H7 (cell line): ENCODE results near the gene CUX1. TPM values are rescaled to one million over a fixed set of nuclear protein-coding genes. Genes with fewer than 3 reads are reported as not detected.
A peak's percentile ranks its signal among the peaks of the same experiment; 100 is the strongest.

Source experiments
- DNase-seq: peaks from one replicate; pipeline ENCODE4 v3.0.0; 2012
- H3K27me3 ChIP-seq: 2 replicates; pipeline ENCODE4 v1.6.0; 2011; ENCODE audit warnings: mild to moderate bottlenecking, low read length; ENCODE audit not compliant: control insufficient read depth, insufficient read depth
- H3K36me3 ChIP-seq: replicated peaks from 2 replicates; pipeline ENCODE4 v1.5.1; 2011; ENCODE audit warnings: low read length; ENCODE audit not compliant: control insufficient read depth, insufficient read depth
- H3K4me3 ChIP-seq: 2 replicates; pipeline ENCODE4 v1.5.1; 2011; ENCODE audit warnings: low read depth, mild to moderate bottlenecking, control low read depth, low read length, moderate library complexity; ENCODE audit not compliant: insufficient read depth
- total RNA-seq: library from RNA; depleted of rRNA; stranded (reverse); fragments of >200 nt; shearing (Covaris generic); gene quantifications from 2 replicates; pipeline ENCODE4 v1.2.3, GENCODE V29; 2014

Gene CUX1
- total RNA-seq, 1 experiment from 2014 or later: 28.2 TPM

DNA sequence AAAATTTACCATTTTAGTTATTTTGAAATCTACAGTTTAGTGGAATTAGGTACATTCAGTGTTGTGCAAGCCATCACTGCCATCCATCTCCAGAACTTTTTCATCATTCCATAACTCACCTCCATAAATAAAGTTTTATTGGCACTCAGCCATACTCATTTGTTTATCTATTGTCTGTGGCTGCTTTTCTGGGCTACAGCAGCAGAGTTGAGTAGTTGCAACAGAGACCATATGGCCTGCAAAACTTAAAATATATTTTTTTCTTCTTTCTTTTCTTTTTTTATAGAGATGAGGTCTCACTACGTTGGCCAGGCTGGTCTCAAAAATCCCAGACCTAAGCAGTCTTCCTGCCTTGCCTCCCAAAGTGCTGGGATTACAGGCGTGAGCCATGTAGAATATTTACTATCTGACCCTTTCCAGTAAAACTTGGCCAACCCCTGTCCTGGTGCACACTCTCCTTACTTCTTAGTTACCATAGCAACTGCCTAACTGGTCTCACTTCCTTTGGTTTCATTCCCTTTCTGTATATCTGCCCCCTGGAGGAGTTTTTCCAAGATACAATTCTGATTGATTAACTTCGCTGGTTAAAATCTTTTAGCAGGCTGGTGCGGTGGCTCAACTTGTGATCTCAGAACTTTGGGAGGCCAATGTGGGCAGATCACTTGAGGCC, 133.2 kb downstream of the CUX1 start:
- Histone ChIP-seq H3K36me3 (no peaks in the 10 kb centered on the region), H3K27me3 (no peaks in the 10 kb centered on the region), H3K4me3 (no peak overlapping the region)
- peak; percentile 76 for DNase-seq

DNA sequence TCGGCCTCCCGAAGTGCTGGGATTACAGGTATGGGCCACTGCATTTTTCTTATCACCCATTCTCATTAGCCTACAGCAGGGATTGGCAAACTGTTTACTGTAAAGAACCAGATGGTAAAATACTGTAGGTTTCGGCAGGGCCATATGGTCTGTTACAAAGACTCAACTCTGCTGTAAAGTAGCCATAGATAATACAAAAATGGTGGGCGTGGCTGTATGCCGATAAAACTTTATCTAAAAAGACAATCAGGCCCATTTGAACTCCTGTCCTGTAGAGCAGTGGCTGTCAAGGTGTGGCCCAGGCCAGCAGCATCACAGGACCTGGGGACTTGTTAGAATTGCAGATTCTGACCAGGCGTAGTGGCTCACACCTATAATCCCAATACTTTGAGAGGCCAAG, 134.3 kb downstream of the CUX1 start:
- no peak for DNase-seq
- H3K4me3 ChIP-seq: no peak overlapping the region

DNA sequence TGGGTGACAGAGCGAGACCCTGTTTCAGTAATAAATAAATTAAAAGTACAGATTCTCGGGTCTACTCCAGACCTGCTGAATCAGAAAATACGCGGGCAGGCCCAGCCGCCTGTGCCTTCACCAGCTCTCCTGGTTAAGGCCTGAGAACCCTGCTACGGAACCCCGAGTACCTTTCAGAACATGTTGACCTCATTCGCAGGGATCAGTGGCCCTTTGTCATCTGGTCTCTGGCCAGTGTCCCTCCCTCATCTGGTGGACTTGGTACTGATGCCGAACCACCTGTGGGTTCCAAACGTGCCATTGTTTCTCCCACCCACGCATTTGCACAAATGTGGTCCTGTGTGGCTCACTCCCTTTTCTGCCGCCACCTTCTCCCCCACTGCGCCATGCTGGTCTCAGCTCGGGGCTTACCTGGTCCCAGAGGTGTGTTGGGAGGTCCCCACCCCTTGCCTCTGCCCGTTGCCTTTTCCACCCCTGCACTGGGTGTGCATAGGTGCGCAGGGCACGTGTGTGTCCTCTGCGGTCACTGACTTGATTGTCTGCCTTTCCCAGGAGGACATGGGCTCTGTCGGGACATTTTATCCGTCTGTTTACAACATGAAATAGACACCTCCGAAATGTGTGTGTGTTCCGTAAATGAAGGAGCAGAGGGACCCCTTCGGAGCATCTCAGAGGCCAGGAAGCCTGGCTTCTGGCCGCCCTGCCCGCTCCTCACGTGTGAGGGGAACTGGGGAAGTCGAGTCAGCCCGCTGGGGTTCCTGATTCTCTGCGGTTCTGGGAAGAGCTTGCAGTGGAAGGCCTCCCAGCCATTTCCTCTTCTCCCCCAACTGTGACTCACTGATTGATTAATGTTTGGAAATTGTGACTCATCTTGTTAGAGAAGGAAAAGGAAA, 135.2 kb downstream of the CUX1 start:
- no peaks in the 10 kb centered on the region for H3K36me3 ChIP-seq
- no peak for DNase-seq
- H3K27me3 ChIP-seq: no peaks in the 10 kb centered on the region
- H3K4me3 ChIP-seq: no peak overlapping the region

More for the DNA sequence above, 134.3 kb downstream of the CUX1 start:
- Histone ChIP-seq H3K27me3 (no peaks in the 10 kb centered on the region), H3K36me3 (no peaks in the 10 kb centered on the region)

DNA sequence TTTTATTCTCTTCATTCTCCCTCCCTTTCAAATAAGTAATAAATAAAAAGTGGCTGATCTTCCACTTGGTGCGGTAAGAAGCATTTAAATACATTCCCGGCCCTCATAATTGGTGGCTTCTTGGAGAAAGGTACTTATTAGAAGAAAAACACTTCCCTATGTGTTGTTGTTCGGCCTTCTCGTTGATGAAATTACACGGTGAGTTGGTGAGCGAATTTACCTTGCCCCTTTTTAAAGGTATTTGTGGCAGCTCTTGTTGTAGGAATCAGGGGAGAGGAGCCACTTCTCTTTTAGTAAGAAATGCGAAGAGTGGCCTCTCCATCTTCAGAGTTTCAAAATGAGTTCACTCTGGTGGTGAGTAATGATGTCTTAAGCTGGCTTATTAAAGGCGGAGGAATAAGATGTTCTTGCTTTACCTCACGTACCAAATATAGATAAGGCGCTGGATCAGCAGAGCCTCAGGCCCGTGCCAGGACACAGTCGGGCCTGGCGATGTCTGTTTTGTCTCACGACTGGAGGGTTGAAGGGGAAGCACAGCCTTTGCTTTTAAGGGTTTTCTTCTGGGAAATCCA, 135.9 kb downstream of the CUX1 start:
- DNase-seq: no peak
- Histone ChIP-seq H3K27me3 (no peaks in the 10 kb centered on the region), H3K4me3 (no peak overlapping the region), H3K36me3 (no peaks in the 10 kb centered on the region)

DNA sequence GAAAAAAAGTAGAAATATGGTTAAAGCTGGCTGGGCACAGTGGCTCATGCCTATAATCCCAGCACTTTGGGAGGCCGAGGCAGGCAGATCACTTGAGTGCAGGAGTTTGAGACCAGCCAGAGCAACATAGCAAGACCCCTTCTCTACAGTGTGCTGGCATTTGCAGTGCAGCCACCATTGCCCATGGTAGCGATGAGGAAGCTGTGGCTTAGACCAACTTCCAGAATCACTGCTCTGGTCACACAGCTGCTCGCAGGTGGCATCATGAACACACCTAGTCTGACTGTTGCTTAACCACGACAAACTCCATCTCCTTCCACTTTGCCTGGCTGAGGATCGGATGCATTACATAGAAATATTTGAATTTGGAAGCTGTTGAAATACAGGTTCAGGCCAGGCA, 137.1 kb downstream of the CUX1 start:
- no peak for DNase-seq
- Histone ChIP-seq H3K36me3 (no peaks in the 10 kb centered on the region), H3K27me3 (no peaks in the 10 kb centered on the region), H3K4me3 (no peak overlapping the region)

DNA sequence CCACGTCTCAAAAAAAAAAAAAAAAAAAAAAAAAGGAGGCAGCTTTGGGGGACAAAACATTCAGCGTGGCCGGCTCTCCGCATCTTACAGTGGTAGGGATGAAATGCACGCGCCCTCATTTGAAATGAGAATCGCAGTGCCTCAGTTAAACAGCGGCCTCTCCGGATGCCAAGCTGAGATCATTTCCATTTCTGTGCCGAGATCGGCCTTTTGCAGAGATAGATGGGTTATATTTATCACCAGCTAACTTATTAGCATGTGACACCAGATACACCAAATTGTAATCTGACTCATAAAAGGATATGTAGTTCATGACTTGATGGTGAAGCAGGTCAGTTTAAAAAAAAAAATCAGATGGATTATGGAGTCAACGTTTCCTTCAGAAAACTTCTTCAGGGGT, 138.7 kb downstream of the CUX1 start:
- H3K4me3 ChIP-seq: no peak overlapping the region
- no peak for DNase-seq
- no peaks in the 10 kb centered on the region for H3K27me3 ChIP-seq
- no peaks in the 10 kb centered on the region for H3K36me3 ChIP-seq

DNA sequence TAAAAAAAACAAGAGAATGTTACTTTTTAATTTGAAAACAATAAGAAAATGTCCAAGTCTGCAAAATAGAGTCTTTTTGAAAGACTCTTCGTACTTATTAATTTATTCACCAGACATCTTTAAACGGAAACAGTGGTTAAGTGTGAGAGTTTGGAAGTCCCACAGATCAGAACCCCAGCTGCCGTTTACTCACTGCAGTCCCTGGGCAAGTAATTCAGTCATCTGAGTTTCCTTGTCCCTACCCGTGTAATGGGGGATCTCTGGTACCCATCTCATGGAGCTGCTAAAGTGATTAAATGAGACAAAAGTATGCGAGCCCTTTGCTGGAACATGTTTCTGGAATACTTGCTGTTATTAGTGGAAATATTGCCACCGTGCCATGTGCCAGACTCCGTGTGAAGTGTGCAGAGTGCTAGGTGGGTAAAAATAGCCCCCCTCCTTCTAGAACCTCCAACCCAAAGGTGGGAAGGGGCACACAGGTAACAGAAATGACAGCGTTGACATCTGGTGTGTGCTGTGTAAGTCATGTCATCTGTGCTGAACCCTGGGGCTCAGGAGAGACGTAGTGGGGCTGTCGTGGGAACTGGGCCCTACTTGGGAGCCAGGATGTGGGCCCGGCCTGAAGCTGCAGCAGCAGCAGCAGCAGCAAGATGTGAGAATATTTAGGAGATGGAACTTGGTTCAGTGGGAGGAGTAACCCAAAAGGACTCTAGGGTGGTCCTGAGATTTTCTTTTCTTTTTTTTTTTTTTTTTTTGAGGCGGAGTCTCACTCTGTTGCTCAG, 140.5 kb downstream of the CUX1 start:
- Histone ChIP-seq H3K36me3 (no peaks in the 10 kb centered on the region), H3K27me3 (no peaks in the 10 kb centered on the region), H3K4me3 (no peak overlapping the region)
- no peak for DNase-seq

DNA sequence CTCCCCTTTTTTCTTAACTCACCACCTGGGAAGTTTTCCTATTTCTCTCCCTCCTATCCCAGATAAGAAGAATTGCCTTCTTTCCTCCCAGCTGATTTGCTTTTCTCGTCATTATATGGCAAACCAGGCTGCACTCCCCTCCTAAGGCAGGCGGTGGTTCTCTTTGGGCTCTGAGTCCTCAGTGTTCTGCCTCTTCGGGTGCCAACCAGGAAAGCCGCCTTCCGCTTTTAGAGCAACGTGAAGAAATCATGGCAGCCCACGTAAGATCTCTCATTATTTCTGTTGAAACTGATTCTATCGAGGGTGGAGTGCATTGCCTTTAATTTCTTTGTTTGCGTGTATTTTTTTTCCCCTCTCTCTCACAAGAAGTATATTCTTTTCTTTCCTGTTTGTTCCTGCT, 141.9 kb downstream of the CUX1 start:
- DNase-seq: no peak
- Histone ChIP-seq H3K27me3 (no peaks in the 10 kb centered on the region), H3K4me3 (no peak overlapping the region), H3K36me3 (no peaks in the 10 kb centered on the region)

DNA sequence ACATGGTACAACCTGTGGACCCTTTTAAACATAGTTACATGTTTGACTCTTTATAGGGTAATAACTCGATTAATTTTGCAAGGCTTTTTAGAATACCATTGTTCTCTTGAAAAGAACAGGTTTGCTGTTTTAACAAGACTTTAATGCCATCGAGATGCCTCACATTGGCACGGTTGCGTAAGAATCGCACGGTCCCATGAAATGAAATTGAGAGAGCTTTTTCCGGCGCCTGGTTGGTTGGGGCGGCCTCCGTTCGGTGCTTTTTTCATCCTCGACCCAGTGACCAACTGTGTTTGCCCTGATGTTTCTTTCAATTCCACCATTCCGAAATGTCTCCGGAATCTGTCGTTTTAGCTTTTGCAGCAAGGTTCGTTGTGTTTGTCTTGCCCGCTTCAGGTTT, 142.4 kb downstream of the CUX1 start:
- Histone ChIP-seq H3K27me3 (no peaks in the 10 kb centered on the region), H3K4me3 (no peak overlapping the region), H3K36me3 (no peaks in the 10 kb centered on the region)
- DNase-seq: no peak

DNA sequence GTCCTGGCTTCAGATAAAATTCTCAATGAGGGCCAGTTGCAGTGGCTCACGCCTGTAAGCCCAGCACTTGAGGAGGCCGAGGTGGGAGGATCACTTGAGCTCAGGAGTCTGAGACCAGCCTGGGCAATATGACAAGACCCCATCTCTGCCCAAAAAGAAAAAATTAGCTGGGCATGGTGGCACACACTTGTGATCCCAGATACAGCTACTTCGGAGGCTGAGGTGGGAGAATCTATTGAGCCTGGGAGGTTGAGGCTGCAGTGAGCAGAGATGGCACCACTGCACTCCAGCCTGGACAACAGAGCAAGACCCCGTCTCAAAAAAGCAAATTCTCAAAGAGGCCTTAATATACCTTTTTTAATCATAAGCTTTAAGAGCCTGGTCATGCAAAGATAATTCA, 142.9 kb downstream of the CUX1 start:
- H3K27me3 ChIP-seq: no peaks in the 10 kb centered on the region
- no peak for DNase-seq
- no peaks in the 10 kb centered on the region for H3K36me3 ChIP-seq
- no peak overlapping the region for H3K4me3 ChIP-seq

DNA sequence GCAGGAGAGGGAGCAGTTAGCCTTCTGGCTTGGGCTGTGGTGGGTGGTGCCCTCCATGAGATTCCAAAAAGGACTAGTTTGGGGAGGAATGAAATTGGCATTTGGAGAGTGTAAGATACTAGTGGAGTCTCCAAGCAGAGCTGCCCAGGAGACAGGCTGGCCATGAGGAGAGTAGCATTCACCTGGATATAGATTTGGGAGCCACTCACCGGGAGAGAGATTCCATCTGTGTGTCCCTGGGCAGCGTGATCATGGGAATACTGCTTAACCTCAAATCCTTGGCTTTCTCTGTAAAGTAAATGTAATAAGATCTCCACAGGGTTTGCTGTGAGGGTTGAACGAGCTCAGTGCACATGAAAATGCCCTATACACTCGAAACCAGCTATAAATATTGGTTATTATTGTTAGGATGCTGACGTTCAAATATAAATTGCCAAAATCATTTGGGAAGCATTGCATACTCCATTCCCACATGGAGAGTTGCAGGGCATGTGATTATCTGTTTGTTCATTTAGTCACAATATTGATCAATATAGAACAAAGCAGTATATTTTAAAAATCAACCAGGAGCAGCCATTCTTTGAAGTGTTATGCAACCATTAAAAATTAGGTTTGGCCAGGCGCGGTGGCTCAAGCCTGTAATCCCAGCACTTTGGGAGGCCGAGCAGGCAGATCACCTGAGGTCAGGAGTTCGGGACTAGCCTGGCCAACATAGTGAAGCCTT, 143.7 kb downstream of the CUX1 start:
- no peaks in the 10 kb centered on the region for H3K36me3 ChIP-seq

DNA sequence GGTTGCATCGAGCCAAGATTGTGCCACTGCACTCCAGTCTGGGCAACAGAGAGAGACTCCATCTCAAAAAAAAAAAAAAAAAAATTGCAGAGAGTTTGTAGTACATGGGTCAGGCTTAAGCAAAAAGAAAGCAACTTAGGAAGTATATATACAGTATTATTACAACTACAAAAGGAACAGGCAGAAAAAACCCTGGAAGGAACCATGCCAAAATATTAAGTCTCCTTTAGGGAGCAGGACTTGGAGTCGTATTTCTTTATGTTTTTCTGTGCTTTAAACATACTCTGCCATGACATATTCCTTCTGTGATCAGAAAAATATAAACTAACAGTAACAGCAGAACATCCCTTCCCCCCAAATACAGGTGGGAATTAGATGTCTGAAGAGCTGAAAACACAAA, 144.4 kb downstream of the CUX1 start:
- H3K4me3 ChIP-seq: no peak overlapping the region
- H3K36me3 ChIP-seq: no peaks in the 10 kb centered on the region
- no peaks in the 10 kb centered on the region for H3K27me3 ChIP-seq
- DNase-seq: no peak

More for the DNA sequence above, 143.7 kb downstream of the CUX1 start:
- Histone ChIP-seq H3K4me3 (no peak overlapping the region), H3K27me3 (no peaks in the 10 kb centered on the region)
- DNase-seq: no peak

DNA sequence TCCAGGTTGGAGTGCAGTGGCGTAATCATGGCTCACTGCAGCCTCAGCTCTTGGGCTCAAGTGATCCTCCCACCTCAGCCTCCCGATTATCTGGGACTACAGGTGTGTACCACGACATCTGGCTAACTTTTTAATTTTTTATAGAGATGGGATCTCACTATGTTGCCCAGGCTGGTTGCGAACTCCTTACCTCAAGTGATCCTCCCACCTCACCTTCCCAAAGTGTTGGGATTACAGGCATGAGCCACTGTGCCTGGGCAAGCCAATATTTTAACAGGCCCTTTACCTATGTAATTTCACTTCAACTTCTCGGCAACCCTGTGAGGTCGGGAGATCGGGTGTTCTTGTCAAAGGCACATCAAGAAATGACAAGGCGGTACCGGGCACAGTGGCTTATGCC, 146.3 kb downstream of the CUX1 start:
- Histone ChIP-seq H3K27me3 (no peaks in the 10 kb centered on the region), H3K36me3 (no peaks in the 10 kb centered on the region), H3K4me3 (no peak overlapping the region)
- peak; percentile 4 for DNase-seq
